ENCODE results near the gene CARMIL3.
"Not testable (repeated sequence)": the region's sequence is repeated elsewhere in the genome, so short reads cannot be mapped to it uniquely, and the experiment has no call there.

Gene CARMIL3

GRCh38 chr14:24040692-24041091 is 11.1 kb upstream of the CARMIL3 start:
- no peak for DNase-seq (ENCODE audit: low read depth in 2 of 2)

GRCh38 chr14:24042746-24043145 is 9.1 kb upstream of the CARMIL3 start:
- no peak for DNase-seq (ENCODE audit: low read depth in 2 of 2)

GRCh38 chr14:24049002-24049401 is 2.8 kb upstream of the CARMIL3 start:
- DNase-seq (ENCODE audit: low read depth in 2 of 2), result not testable (repeated sequence)

- DNase-seq (ENCODE audit: low read depth in 2 of 2), result not testable (repeated sequence)
These were observed 1.1 kb upstream of the CARMIL3 start for GRCh38 chr14:24050753-24051152.

- no peak for DNase-seq (ENCODE audit: low read depth in 2 of 2)
These were observed 527 bp upstream of the CARMIL3 start for GRCh38 chr14:24051176-24051788.

- peak; percentile 11 to 53 for DNase-seq (ENCODE audit: low read depth in 2 of 2)
These were observed 1.1 kb downstream of the CARMIL3 start for GRCh38 chr14:24052656-24053547.

GRCh38 chr14:24053548-24054323 is 1.9 kb downstream of the CARMIL3 start:
- no peak for DNase-seq (ENCODE audit: low read depth in 2 of 2)

GRCh38 chr14:24054324-24054641 is 2.5 kb downstream of the CARMIL3 start:
- no peak for DNase-seq (ENCODE audit: low read depth in 2 of 2)

- no peak for DNase-seq (ENCODE audit: low read depth in 2 of 2)
These were observed 2.8 kb downstream of the CARMIL3 start for GRCh38 chr14:24054646-24055045.

- no peak for DNase-seq (ENCODE audit: low read depth in 2 of 2)
These were observed 4.4 kb downstream of the CARMIL3 start for GRCh38 chr14:24055971-24056799.

GRCh38 chr14:24056800-24057184 is 5.0 kb downstream of the CARMIL3 start:
- no peak for DNase-seq (ENCODE audit: low read depth in 2 of 2)

- DNase-seq (ENCODE audit: low read depth in 2 of 2), result no peak
These were observed 5.5 kb downstream of the CARMIL3 start for GRCh38 chr14:24057271-24057670.

- no peak for DNase-seq (ENCODE audit: low read depth in 2 of 2)
These were observed 6.1 kb downstream of the CARMIL3 start for GRCh38 chr14:24057867-24058259.

- no peak for DNase-seq (ENCODE audit: low read depth in 2 of 2)
These were observed 6.6 kb downstream of the CARMIL3 start for GRCh38 chr14:24058260-24058950.

- DNase-seq (ENCODE audit: low read depth in 2 of 2), result no peak
These were observed 7.2 kb downstream of the CARMIL3 start for GRCh38 chr14:24058951-24059475.

GRCh38 chr14:24059841-24060388 is 8.1 kb downstream of the CARMIL3 start:
- DNase-seq (ENCODE audit: low read depth in 2 of 2), result no peak

GRCh38 chr14:24060443-24060842 is 8.6 kb downstream of the CARMIL3 start:
- no peak for DNase-seq (ENCODE audit: low read depth in 2 of 2)

GRCh38 chr14:24060984-24061913 is 9.4 kb downstream of the CARMIL3 start:
- DNase-seq (ENCODE audit: low read depth in 2 of 2), result no peak

GRCh38 chr14:24062216-24062980 is 10.6 kb downstream of the CARMIL3 start:
- DNase-seq (ENCODE audit: low read depth in 2 of 2), result no peak

All from stimulated activated CD4-positive, alpha-beta T cell treated with anti-CD3 and anti-CD28 coated beads, Interleukin-4, amount 100 ng/mL, for 48 hours (primary cell).